Measurements from ENCODE around the gene ORC3.
"Not testable (repeated sequence)": the region's sequence is repeated elsewhere in the genome, so short reads cannot be mapped to it uniquely, and the experiment has no call there.

ORC3 gene

GRCh38 chr6:87692086-87692485, 102.2 kb downstream of the ORC3 start:
- Histone ChIP-seq H3K27ac (ENCODE audit: low read length, poor library complexity, severe bottlenecking) (no peak overlapping the region), H2BK15ac (ENCODE audit: low read depth, poor library complexity, severe bottlenecking) (no peak overlapping the region), H2AFZ (ENCODE audit: low read depth, low read length) (no peak overlapping the region), H4K8ac (ENCODE audit: low read length) (no peak overlapping the region), H2AK5ac (ENCODE audit: low read length, severe bottlenecking) (no peak overlapping the region), H3K14ac (ENCODE audit: low read length in 2 of 2) (no peak overlapping the region), H3K36me3 (ENCODE audit: control insufficient read depth in 1 of 2, insufficient read depth in 2 of 2, low read depth in 1 of 2, low read length in 2 of 2) (no peaks in the 10 kb centered on the region), H3K4ac (ENCODE audit: low read depth in 1 of 2, low read length in 2 of 2) (no peak overlapping the region), H3K4me1 (ENCODE audit: control insufficient read depth, insufficient read depth, low read depth, low read length) (peaks cover 7% of the 10 kb centered on the region), H3K9me3 (ENCODE audit: control insufficient read depth, low read length) (no peaks in the 10 kb centered on the region), H3K18ac (ENCODE audit: low read depth in 1 of 2, low read length in 2 of 2) (peak overlapping the region in 1 of 2 experiments; percentile 40), H2BK5ac (ENCODE audit: low read depth, low read length, poor library complexity, severe bottlenecking) (no peak overlapping the region), H4K91ac (ENCODE audit: low read length) (no peak overlapping the region), H3K23ac (ENCODE audit: low read length in 2 of 2) (no peak overlapping the region), H3K4me2 (ENCODE audit: low read length, poor library complexity, severe bottlenecking) (no peak overlapping the region), H3K27me3 (ENCODE audit: control insufficient read depth in 1 of 2, insufficient read depth in 1 of 2, low read length in 2 of 2) (no peaks in the 10 kb centered on the region), H3K79me1 (replicated peaks; ENCODE audit: low read length, poor library complexity, severe bottlenecking) (no peaks in the 10 kb centered on the region), H2BK12ac (ENCODE audit: low read length in 2 of 2) (no peak overlapping the region), H3K4me3 (ENCODE audit: insufficient read depth in 1 of 2, low read depth in 1 of 2, low read length in 2 of 2) (no peak overlapping the region), H3K9ac (ENCODE audit: low read length) (no peak overlapping the region), H2BK120ac (ENCODE audit: low read depth, low read length) (no peak overlapping the region)
- WGBS, result 94% methylated on average over 2 of the region's 2 CpGs
- DNase-seq, result no peak

- H2BK15ac ChIP-seq (ENCODE audit: low read depth, poor library complexity, severe bottlenecking); DNase-seq; H2AK5ac ChIP-seq (ENCODE audit: low read length, severe bottlenecking); H3K9me3 ChIP-seq (ENCODE audit: control insufficient read depth, low read length); H2BK120ac ChIP-seq (ENCODE audit: low read depth, low read length); H3K23ac ChIP-seq (ENCODE audit: low read length in 2 of 2); H3K14ac ChIP-seq (ENCODE audit: low read length in 2 of 2); H3K4me1 ChIP-seq (ENCODE audit: control insufficient read depth, insufficient read depth, low read depth, low read length); H2BK12ac ChIP-seq (ENCODE audit: low read length in 2 of 2); H2AFZ ChIP-seq (ENCODE audit: low read depth, low read length); H4K91ac ChIP-seq (ENCODE audit: low read length); H3K27me3 ChIP-seq (ENCODE audit: control insufficient read depth in 1 of 2, insufficient read depth in 1 of 2, low read length in 2 of 2); H3K27ac ChIP-seq (ENCODE audit: low read length, poor library complexity, severe bottlenecking); H3K4me2 ChIP-seq (ENCODE audit: low read length, poor library complexity, severe bottlenecking); H3K4ac ChIP-seq (ENCODE audit: low read depth in 1 of 2, low read length in 2 of 2); H3K4me3 ChIP-seq (ENCODE audit: insufficient read depth in 1 of 2, low read depth in 1 of 2, low read length in 2 of 2); H4K8ac ChIP-seq (ENCODE audit: low read length); H3K18ac ChIP-seq (ENCODE audit: low read depth in 1 of 2, low read length in 2 of 2); H3K79me1 ChIP-seq (replicated peaks; ENCODE audit: low read length, poor library complexity, severe bottlenecking); H2BK5ac ChIP-seq (ENCODE audit: low read depth, low read length, poor library complexity, severe bottlenecking); H3K36me3 ChIP-seq (ENCODE audit: control insufficient read depth in 1 of 2, insufficient read depth in 2 of 2, low read depth in 1 of 2, low read length in 2 of 2): not testable (repeated sequence)
- 96% methylated on average over 12 of the region's 12 CpGs for WGBS
- H3K9ac ChIP-seq (ENCODE audit: low read length), result peak overlapping the region; percentile 3
Observed at GRCh38 chr6:87696817-87697216, 106.9 kb downstream of the ORC3 start.

GRCh38 chr6:87697581-87698546, 107.9 kb downstream of the ORC3 start:
- Histone ChIP-seq H3K27me3 (ENCODE audit: control insufficient read depth in 1 of 2, insufficient read depth in 1 of 2, low read length in 2 of 2) (no peaks in the 10 kb centered on the region), H4K8ac (ENCODE audit: low read length) (no peak overlapping the region), H3K14ac (ENCODE audit: low read length in 2 of 2) (no peak overlapping the region), H3K9ac (ENCODE audit: low read length) (peak overlapping the region; percentile 99), H3K23ac (ENCODE audit: low read length in 2 of 2) (no peak overlapping the region), H3K9me3 (ENCODE audit: control insufficient read depth, low read length) (no peaks in the 10 kb centered on the region), H3K4me3 (ENCODE audit: insufficient read depth in 1 of 2, low read depth in 1 of 2, low read length in 2 of 2) (peak overlapping the region in 1 of 2 experiments; percentile 94), H3K27ac (ENCODE audit: low read length, poor library complexity, severe bottlenecking) (no peak overlapping the region), H3K4me2 (ENCODE audit: low read length, poor library complexity, severe bottlenecking) (peak overlapping the region; percentile 56), H3K4me1 (ENCODE audit: control insufficient read depth, insufficient read depth, low read depth, low read length) (peaks cover 2% of the 10 kb centered on the region), H2AK5ac (ENCODE audit: low read length, severe bottlenecking) (no peak overlapping the region), H3K18ac (ENCODE audit: low read depth in 1 of 2, low read length in 2 of 2) (no peak overlapping the region), H2BK120ac (ENCODE audit: low read depth, low read length) (no peak overlapping the region), H3K79me1 (replicated peaks; ENCODE audit: low read length, poor library complexity, severe bottlenecking) (no peaks in the 10 kb centered on the region), H2BK5ac (ENCODE audit: low read depth, low read length, poor library complexity, severe bottlenecking) (no peak overlapping the region), H2AFZ (ENCODE audit: low read depth, low read length) (no peak overlapping the region), H3K4ac (ENCODE audit: low read depth in 1 of 2, low read length in 2 of 2) (no peak overlapping the region), H3K36me3 (ENCODE audit: control insufficient read depth in 1 of 2, insufficient read depth in 2 of 2, low read depth in 1 of 2, low read length in 2 of 2) (no peaks in the 10 kb centered on the region), H2BK15ac (ENCODE audit: low read depth, poor library complexity, severe bottlenecking) (no peak overlapping the region), H2BK12ac (ENCODE audit: low read length in 2 of 2) (no peak overlapping the region), H4K91ac (ENCODE audit: low read length) (no peak overlapping the region)
- 35% methylated on average over 6 of the region's 8 CpGs for WGBS
- peak; percentile 77 for DNase-seq

- Histone ChIP-seq H3K36me3 (ENCODE audit: control insufficient read depth in 1 of 2, insufficient read depth in 2 of 2, low read depth in 1 of 2, low read length in 2 of 2) (no peaks in the 10 kb centered on the region), H4K8ac (ENCODE audit: low read length) (no peak overlapping the region), H3K23ac (ENCODE audit: low read length in 2 of 2) (no peak overlapping the region), H4K91ac (ENCODE audit: low read length) (no peak overlapping the region), H2BK12ac (ENCODE audit: low read length in 2 of 2) (no peak overlapping the region), H3K4ac (ENCODE audit: low read depth in 1 of 2, low read length in 2 of 2) (no peak overlapping the region), H3K4me3 (ENCODE audit: insufficient read depth in 1 of 2, low read depth in 1 of 2, low read length in 2 of 2) (peak overlapping the region in 1 of 2 experiments; percentile 94), H3K79me1 (replicated peaks; ENCODE audit: low read length, poor library complexity, severe bottlenecking) (no peaks in the 10 kb centered on the region), H2BK120ac (ENCODE audit: low read depth, low read length) (no peak overlapping the region), H3K27ac (ENCODE audit: low read length, poor library complexity, severe bottlenecking) (peak overlapping the region; percentile 20), H2AFZ (ENCODE audit: low read depth, low read length) (no peak overlapping the region), H2BK5ac (ENCODE audit: low read depth, low read length, poor library complexity, severe bottlenecking) (no peak overlapping the region), H3K14ac (ENCODE audit: low read length in 2 of 2) (no peak overlapping the region), H3K4me2 (ENCODE audit: low read length, poor library complexity, severe bottlenecking) (no peak overlapping the region), H3K4me1 (ENCODE audit: control insufficient read depth, insufficient read depth, low read depth, low read length) (peaks cover 6% of the 10 kb centered on the region), H2BK15ac (ENCODE audit: low read depth, poor library complexity, severe bottlenecking) (no peak overlapping the region), H3K9ac (ENCODE audit: low read length) (peak overlapping the region; percentile 99), H3K18ac (ENCODE audit: low read depth in 1 of 2, low read length in 2 of 2) (no peak overlapping the region), H3K27me3 (ENCODE audit: control insufficient read depth in 1 of 2, insufficient read depth in 1 of 2, low read length in 2 of 2) (no peaks in the 10 kb centered on the region), H3K9me3 (ENCODE audit: control insufficient read depth, low read length) (no peaks in the 10 kb centered on the region), H2AK5ac (ENCODE audit: low read length, severe bottlenecking) (no peak overlapping the region)
- no CpG with 5 or more reads among the region's 2 CpGs for WGBS
- peak; percentile 41 for DNase-seq
Observed at GRCh38 chr6:87698547-87699006, 108.6 kb downstream of the ORC3 start.
